HCT116 (cell line): ENCODE measurements around the gene RFWD3. TPM values are rescaled to one million over a fixed set of nuclear protein-coding genes. Genes with fewer than 3 reads are reported as not detected.

ENCODE experiments used
- ATAC-seq: fragments of 200-7000 bp; cut with Tn5 transposase; 2 replicates; pipeline ENCODE4 v1.9.1; 2020; ENCODE audit warnings: mild to moderate bottlenecking, moderate library complexity
- BruUV-seq: library from RNA; stranded (reverse); fragments of 400-500 nt; replicated peaks from 2 replicates; lab custom pipeline; 2021; lab: Mats Ljungman, UMichigan
- CTCF ChIA-PET: fragments of 300-600 bp; sonication (Branson Sonifier 250); formaldehyde crosslinking; loops from one replicate; lab custom pipeline; 2021; ENCODE audit warnings: antibody characterized with exemption; lab: Charles Lee
- POLR2A ChIA-PET: fragments of 300-600, 350-600 bp; sonication (Branson Sonifier 250); formaldehyde crosslinking; loops from one replicate; lab custom pipeline; 2021; ENCODE audit warnings: antibody characterized with exemption; lab: Charles Lee
- RAD21 ChIA-PET, 2 experiments: fragments of 300-600 bp; sonication (Branson Sonifier 250); formaldehyde crosslinking; loops; one replicate each; lab custom pipeline; 2023; ENCODE audit warnings: low total read pairs in 2 of 2; ENCODE audit not compliant: uncharacterized antibody in 2 of 2, unreplicated experiment in 2 of 2, low non-redundant PET in 1 of 2; lab: Charles Lee
- DNase-seq: peaks from one replicate; pipeline ENCODE4 v3.0.0-alpha.2; 2010; ENCODE audit warnings: low read depth, low spot score
- H2AFZ ChIP-seq: fragments of 200-600 bp; shearing (Covaris generic), sonication (generic); 2 replicates; pipeline ENCODE4 v1.6.1; 2017; ENCODE audit warnings: low read depth, mixed run types, mixed read lengths, antibody characterized with exemption, low read length; ENCODE audit not compliant: poor library complexity, severe bottlenecking
- H3K27ac ChIP-seq: 2 replicates; pipeline ENCODE4 v1.5.1; 2012; ENCODE audit warnings: low read depth, low read length
- H3K27me3 ChIP-seq: fragments of 200-600 bp; sonication (generic); 2 replicates; pipeline ENCODE4 v1.6.1; 2016; ENCODE audit warnings: mixed run types, low read length, mixed read lengths; ENCODE audit not compliant: insufficient read depth
- H3K36me3 ChIP-seq, 2 experiments: fragments of 200-500 bp in 1 of 2; fragments of 200-600 bp in 1 of 2; sonication (Bioruptor generic) in 1 of 2; sonication (generic) in 1 of 2; 2 replicates each; pipeline versions ENCODE4 v1.5.1 to v1.6.1; 2014 to 2016; ENCODE audit warnings: low read length in 2 of 2, inconsistent platforms in 1 of 2, mixed read lengths in 1 of 2, mixed run types in 1 of 2; ENCODE audit not compliant: insufficient read depth in 2 of 2, control insufficient read depth in 1 of 2
- H3K4me1 ChIP-seq, 2 experiments: fragments of 200-600 bp in 1 of 2; sonication (generic) in 1 of 2; 2 replicates each; pipeline versions ENCODE4 v1.5.1 to v1.6.1; 2012 to 2017; ENCODE audit warnings: low read length in 2 of 2, inconsistent platforms in 1 of 2, mild to moderate bottlenecking in 1 of 2, mixed read lengths in 1 of 2, mixed run types in 1 of 2, moderate library complexity in 1 of 2; ENCODE audit not compliant: insufficient read depth in 2 of 2, control insufficient read depth in 1 of 2
- H3K4me2 ChIP-seq: fragments of 200-600 bp; sonication (generic); 2 replicates; pipeline ENCODE4 v1.6.1; 2017; ENCODE audit warnings: mixed run types, low read length, mixed read lengths
- H3K4me3 ChIP-seq, 2 experiments: fragments of 200-600 bp in 1 of 2; sonication (generic) in 1 of 2; replicated peaks in 1 of 2; 2 replicates each; pipeline ENCODE4 v1.5.1; 2011 to 2016; ENCODE audit warnings: low read length in 2 of 2, control low read depth in 1 of 2, low read depth in 1 of 2, mild to moderate bottlenecking in 1 of 2, mixed read lengths in 1 of 2, mixed run types in 1 of 2
- H3K79me2 ChIP-seq: fragments of 200-600 bp; sonication (generic); 2 replicates; pipeline ENCODE4 v1.6.1; 2017; ENCODE audit warnings: mild to moderate bottlenecking, mixed run types, low read length, moderate library complexity, mixed read lengths; ENCODE audit not compliant: insufficient read depth
- H3K9ac ChIP-seq: fragments of 200-600 bp; sonication (generic); 2 replicates; pipeline ENCODE4 v1.6.1; 2016; ENCODE audit warnings: low read length, mixed read lengths
- H3K9me2 ChIP-seq: fragments of 200-600 bp; sonication (generic), shearing (Covaris generic); 2 replicates; pipeline ENCODE4 v1.6.1; 2017; ENCODE audit warnings: mixed run types, mild to moderate bottlenecking, moderate library complexity; ENCODE audit not compliant: insufficient read depth
- H3K9me3 ChIP-seq, 2 experiments: fragments of 200-500 bp in 1 of 2; fragments of 200-600 bp in 1 of 2; sonication (Bioruptor generic) in 1 of 2; sonication (generic) in 1 of 2; 2 replicates each; pipeline ENCODE4 v1.6.1; 2014 to 2017; ENCODE audit warnings: low read length in 2 of 2, mixed read lengths in 2 of 2, inconsistent platforms in 1 of 2, low read depth in 1 of 2, mild to moderate bottlenecking in 1 of 2, mixed run types in 1 of 2, moderate library complexity in 1 of 2; ENCODE audit not compliant: control insufficient read depth in 1 of 2, insufficient read depth in 1 of 2
- H4K20me1 ChIP-seq: fragments of 200-600 bp; sonication (generic), shearing (Covaris generic); 2 replicates; pipeline ENCODE4 v1.6.1; 2017; ENCODE audit warnings: mixed run types, mild to moderate bottlenecking, moderate library complexity; ENCODE audit not compliant: insufficient read depth
- CBX3 ChIP-seq: IDR thresholded peaks from 2 replicates; pipeline ENCODE4 v1.6.1; 2012; ENCODE audit warnings: low read depth
- CEBPB ChIP-seq: IDR thresholded peaks from 2 replicates; pipeline ENCODE4 v1.6.1; 2012; ENCODE audit warnings: low read depth
- EGR1 ChIP-seq: IDR thresholded peaks from 2 replicates; pipeline ENCODE4 v1.6.1; 2012; ENCODE audit warnings: low read depth
- EZH2 ChIP-seq: fragments of 200-600 bp; sonication (generic); IDR thresholded peaks from 2 replicates; pipeline ENCODE4 v1.6.1; 2017; ENCODE audit warnings: antibody characterized with exemption, mixed run types
- EZH2phosphoT487 ChIP-seq: fragments of 200-600 bp; IDR thresholded peaks from 2 replicates; pipeline ENCODE4 v1.6.1; 2018; ENCODE audit warnings: antibody characterized with exemption, borderline replicate concordance
- FOSL1 ChIP-seq: IDR thresholded peaks from 2 replicates; pipeline ENCODE4 v1.6.1; 2012; ENCODE audit warnings: low read depth
- JUND ChIP-seq: IDR thresholded peaks from 2 replicates; pipeline ENCODE4 v1.6.1; 2012
- POLR2AphosphoS5 ChIP-seq: IDR thresholded peaks from 2 replicates; pipeline ENCODE4 v1.6.1; 2011; ENCODE audit warnings: mild to moderate bottlenecking, low read depth, low read length, moderate library complexity
- SIN3A ChIP-seq: IDR thresholded peaks from 2 replicates; pipeline ENCODE4 v1.6.1; 2012; ENCODE audit warnings: low read depth
- SP1 ChIP-seq: IDR thresholded peaks from 2 replicates; pipeline ENCODE4 v1.6.1; 2012; ENCODE audit warnings: low read depth
- SRF ChIP-seq: IDR thresholded peaks from 2 replicates; pipeline ENCODE4 v1.6.1; 2012; ENCODE audit warnings: low read depth
- TCF7L2 ChIP-seq: IDR thresholded peaks from 2 replicates; pipeline ENCODE4 v1.7.0; 2011; ENCODE audit warnings: borderline replicate concordance, inconsistent platforms; ENCODE audit not compliant: insufficient read depth, insufficient read length; ENCODE audit errors: extremely low read depth
- YY1 ChIP-seq: IDR thresholded peaks from 2 replicates; pipeline ENCODE4 v1.6.1; 2011; ENCODE audit warnings: low read length, low read depth, moderate library complexity, mild to moderate bottlenecking; ENCODE audit not compliant: insufficient replicate concordance; ENCODE audit errors: extremely low read depth
- ZFX ChIP-seq: fragments of 450-650 bp; IDR thresholded peaks from 2 replicates; pipeline ENCODE4 v1.6.1; 2017
- ZNF274 ChIP-seq: fragments of 200-500 bp; sonication (Bioruptor generic); IDR thresholded peaks from 2 replicates; pipeline ENCODE4 v1.6.1; 2014; ENCODE audit warnings: mild to moderate bottlenecking, low read depth, low read length, inconsistent platforms
- intact Hi-C: fragments of 100-400 bp; cut with micrococcal nuclease; formaldehyde crosslinking; loops from 2 replicates; pipeline ENCODE4 v1.10.0; 2022
- total RNA-seq: library from RNA; stranded (reverse); gene quantifications from one replicate; pipeline ENCODE4 v1.2.1, GENCODE V29; 2021; ENCODE audit not compliant: unreplicated experiment
- TF ChIP-seq, protein P1 (sequence below), 3 experiments: fragments of 200-600 bp in 1 of 3; sonication (generic) in 1 of 3; IDR thresholded peaks in 2 of 3; conservative IDR thresholded peaks in 1 of 3; 2 replicates each; pipeline ENCODE4 v1.5.1; 2012 to 2017; ENCODE audit warnings: low read depth in 2 of 3, low read length in 2 of 3, antibody characterized with exemption in 1 of 3, borderline replicate concordance in 1 of 3, control low read depth in 1 of 3, mild to moderate bottlenecking in 1 of 3, mixed read lengths in 1 of 3, mixed run types in 1 of 3, moderate library complexity in 1 of 3; ENCODE audit not compliant: insufficient read depth in 1 of 3
- TF ChIP-seq, protein P2 (sequence below): IDR thresholded peaks from 2 replicates; pipeline ENCODE4 v1.6.1; 2012
- TF ChIP-seq, protein P3 (sequence below): IDR thresholded peaks from 2 replicates; pipeline ENCODE4 v1.6.1; 2011; ENCODE audit warnings: mild to moderate bottlenecking, low read length, moderate library complexity; ENCODE audit not compliant: insufficient replicate concordance; ENCODE audit errors: extremely low read depth
- TF ChIP-seq, protein P4 (sequence below): IDR thresholded peaks from 2 replicates; pipeline ENCODE4 v1.6.1; 2012
- TF ChIP-seq, protein P5 (sequence below): IDR thresholded peaks from 2 replicates; pipeline ENCODE4 v1.6.1; 2012; ENCODE audit warnings: low read depth

RFWD3 gene
- total RNA-seq, 1 experiment from 2014 or later, result 83.6 TPM

GRCh38 chr16:74585846-74586443 lies 80.7 kb downstream of the RFWD3 start:
- H3K9me2 ChIP-seq, result no peaks in the 10 kb centered on the region
- CTCF ChIA-PET, result no interaction called here
- no TSS peak for BruUV-seq
- H3K4me3 ChIP-seq, result no peak overlapping the region
- no peak overlapping the region for H3K9ac ChIP-seq
- intact Hi-C loops, result no loop called here
- TF ChIP-seq, protein P1, sequence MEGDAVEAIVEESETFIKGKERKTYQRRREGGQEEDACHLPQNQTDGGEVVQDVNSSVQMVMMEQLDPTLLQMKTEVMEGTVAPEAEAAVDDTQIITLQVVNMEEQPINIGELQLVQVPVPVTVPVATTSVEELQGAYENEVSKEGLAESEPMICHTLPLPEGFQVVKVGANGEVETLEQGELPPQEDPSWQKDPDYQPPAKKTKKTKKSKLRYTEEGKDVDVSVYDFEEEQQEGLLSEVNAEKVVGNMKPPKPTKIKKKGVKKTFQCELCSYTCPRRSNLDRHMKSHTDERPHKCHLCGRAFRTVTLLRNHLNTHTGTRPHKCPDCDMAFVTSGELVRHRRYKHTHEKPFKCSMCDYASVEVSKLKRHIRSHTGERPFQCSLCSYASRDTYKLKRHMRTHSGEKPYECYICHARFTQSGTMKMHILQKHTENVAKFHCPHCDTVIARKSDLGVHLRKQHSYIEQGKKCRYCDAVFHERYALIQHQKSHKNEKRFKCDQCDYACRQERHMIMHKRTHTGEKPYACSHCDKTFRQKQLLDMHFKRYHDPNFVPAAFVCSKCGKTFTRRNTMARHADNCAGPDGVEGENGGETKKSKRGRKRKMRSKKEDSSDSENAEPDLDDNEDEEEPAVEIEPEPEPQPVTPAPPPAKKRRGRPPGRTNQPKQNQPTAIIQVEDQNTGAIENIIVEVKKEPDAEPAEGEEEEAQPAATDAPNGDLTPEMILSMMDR (IDR thresholded peaks at IDR 0.05 in 2 of 3, conservative IDR thresholded peaks at IDR 0.05 in 1 of 3; ENCODE audit: borderline replicate concordance in 1 of 3, insufficient read depth in 1 of 3, low read depth in 2 of 3, low read length in 2 of 3), result no peak
- TF ChIP-seq EZH2, result no peak
- no peak for TF ChIP-seq CBX3
- no peak for TF ChIP-seq JUND
- TF ChIP-seq YY1, result no peak
- TF ChIP-seq, protein P2, sequence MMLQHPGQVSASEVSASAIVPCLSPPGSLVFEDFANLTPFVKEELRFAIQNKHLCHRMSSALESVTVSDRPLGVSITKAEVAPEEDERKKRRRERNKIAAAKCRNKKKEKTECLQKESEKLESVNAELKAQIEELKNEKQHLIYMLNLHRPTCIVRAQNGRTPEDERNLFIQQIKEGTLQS, result no peak
- TF ChIP-seq, protein P3, sequence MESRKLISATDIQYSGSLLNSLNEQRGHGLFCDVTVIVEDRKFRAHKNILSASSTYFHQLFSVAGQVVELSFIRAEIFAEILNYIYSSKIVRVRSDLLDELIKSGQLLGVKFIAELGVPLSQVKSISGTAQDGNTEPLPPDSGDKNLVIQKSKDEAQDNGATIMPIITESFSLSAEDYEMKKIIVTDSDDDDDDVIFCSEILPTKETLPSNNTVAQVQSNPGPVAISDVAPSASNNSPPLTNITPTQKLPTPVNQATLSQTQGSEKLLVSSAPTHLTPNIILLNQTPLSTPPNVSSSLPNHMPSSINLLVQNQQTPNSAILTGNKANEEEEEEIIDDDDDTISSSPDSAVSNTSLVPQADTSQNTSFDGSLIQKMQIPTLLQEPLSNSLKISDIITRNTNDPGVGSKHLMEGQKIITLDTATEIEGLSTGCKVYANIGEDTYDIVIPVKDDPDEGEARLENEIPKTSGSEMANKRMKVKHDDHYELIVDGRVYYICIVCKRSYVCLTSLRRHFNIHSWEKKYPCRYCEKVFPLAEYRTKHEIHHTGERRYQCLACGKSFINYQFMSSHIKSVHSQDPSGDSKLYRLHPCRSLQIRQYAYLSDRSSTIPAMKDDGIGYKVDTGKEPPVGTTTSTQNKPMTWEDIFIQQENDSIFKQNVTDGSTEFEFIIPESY, result no peak
- TF ChIP-seq, protein P4, sequence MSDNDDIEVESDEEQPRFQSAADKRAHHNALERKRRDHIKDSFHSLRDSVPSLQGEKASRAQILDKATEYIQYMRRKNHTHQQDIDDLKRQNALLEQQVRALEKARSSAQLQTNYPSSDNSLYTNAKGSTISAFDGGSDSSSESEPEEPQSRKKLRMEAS, result no peak
- TF ChIP-seq POLR2AphosphoS5, result no peak
- no peak for TF ChIP-seq CEBPB
- TF ChIP-seq, protein P5, sequence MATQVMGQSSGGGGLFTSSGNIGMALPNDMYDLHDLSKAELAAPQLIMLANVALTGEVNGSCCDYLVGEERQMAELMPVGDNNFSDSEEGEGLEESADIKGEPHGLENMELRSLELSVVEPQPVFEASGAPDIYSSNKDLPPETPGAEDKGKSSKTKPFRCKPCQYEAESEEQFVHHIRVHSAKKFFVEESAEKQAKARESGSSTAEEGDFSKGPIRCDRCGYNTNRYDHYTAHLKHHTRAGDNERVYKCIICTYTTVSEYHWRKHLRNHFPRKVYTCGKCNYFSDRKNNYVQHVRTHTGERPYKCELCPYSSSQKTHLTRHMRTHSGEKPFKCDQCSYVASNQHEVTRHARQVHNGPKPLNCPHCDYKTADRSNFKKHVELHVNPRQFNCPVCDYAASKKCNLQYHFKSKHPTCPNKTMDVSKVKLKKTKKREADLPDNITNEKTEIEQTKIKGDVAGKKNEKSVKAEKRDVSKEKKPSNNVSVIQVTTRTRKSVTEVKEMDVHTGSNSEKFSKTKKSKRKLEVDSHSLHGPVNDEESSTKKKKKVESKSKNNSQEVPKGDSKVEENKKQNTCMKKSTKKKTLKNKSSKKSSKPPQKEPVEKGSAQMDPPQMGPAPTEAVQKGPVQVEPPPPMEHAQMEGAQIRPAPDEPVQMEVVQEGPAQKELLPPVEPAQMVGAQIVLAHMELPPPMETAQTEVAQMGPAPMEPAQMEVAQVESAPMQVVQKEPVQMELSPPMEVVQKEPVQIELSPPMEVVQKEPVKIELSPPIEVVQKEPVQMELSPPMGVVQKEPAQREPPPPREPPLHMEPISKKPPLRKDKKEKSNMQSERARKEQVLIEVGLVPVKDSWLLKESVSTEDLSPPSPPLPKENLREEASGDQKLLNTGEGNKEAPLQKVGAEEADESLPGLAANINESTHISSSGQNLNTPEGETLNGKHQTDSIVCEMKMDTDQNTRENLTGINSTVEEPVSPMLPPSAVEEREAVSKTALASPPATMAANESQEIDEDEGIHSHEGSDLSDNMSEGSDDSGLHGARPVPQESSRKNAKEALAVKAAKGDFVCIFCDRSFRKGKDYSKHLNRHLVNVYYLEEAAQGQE, result no peak
- TF ChIP-seq SRF, result no peak
- TF ChIP-seq ZFX, result no peak
- TF ChIP-seq EGR1, result no peak
- no peak for TF ChIP-seq SIN3A
- no peak for TF ChIP-seq SP1
- no peak for TF ChIP-seq ZNF274
- TF ChIP-seq TCF7L2, result no peak
- TF ChIP-seq FOSL1, result no peak
- TF ChIP-seq EZH2phosphoT487, result no peak
- POLR2A ChIA-PET, result no interaction called here
- H2AFZ ChIP-seq, result no peak overlapping the region
- no peak for DNase-seq
- peaks cover 95% of the 10 kb centered on the region for H3K79me2 ChIP-seq
- H4K20me1 ChIP-seq, result peaks cover 6% of the 10 kb centered on the region; the same call in 1 of the 2 replicates
- ATAC-seq, result no peak
- H3K4me2 ChIP-seq, result no peak overlapping the region
- RAD21 ChIA-PET, result interaction anchor here in 1 of 2 experiments (1.1 kb wide), 1 partner anchor 8 kb away, joined by 4 read pairs; no protein-coding TSS in a partner anchor
- H3K4me1 ChIP-seq, result peaks cover 71 to 77% of the 10 kb centered on the region in 2 experiments
- no peak overlapping the region for H3K27ac ChIP-seq
- no peaks in the 10 kb centered on the region for H3K9me3 ChIP-seq
- no peaks in the 10 kb centered on the region for H3K36me3 ChIP-seq
- no peaks in the 10 kb centered on the region for H3K27me3 ChIP-seq
